Progenitor cell of endocrine pancreas (in vitro differentiated cells): ENCODE results near the gene TRMO. TPM values are rescaled to one million over a fixed set of nuclear protein-coding genes. Genes with fewer than 3 reads are reported as not detected.

Experiments
- DNase-seq: peaks from one replicate; pipeline ENCODE4 v3.0.0; 2021; ENCODE audit warnings: low spot score; ENCODE audit not compliant: unreplicated experiment
- H3K27ac Mint-ChIP-seq: 2 replicates; pipeline ENCODE4 v1.8.0; 2021; ENCODE audit warnings: mild to moderate bottlenecking, moderate library complexity, mixed read lengths
- H3K27me3 Mint-ChIP-seq: 2 replicates; pipeline ENCODE4 v1.8.0; 2021; ENCODE audit warnings: mixed read lengths
- H3K36me3 Mint-ChIP-seq: 2 replicates; pipeline ENCODE4 v1.8.0; 2022; ENCODE audit warnings: mixed read lengths; ENCODE audit not compliant: insufficient read depth
- H3K4me1 Mint-ChIP-seq: 2 replicates; pipeline ENCODE4 v1.8.0; 2021; ENCODE audit warnings: low read depth, mixed read lengths
- H3K4me3 Mint-ChIP-seq: 2 replicates; pipeline ENCODE4 v1.8.0; 2021; ENCODE audit warnings: low read depth, mild to moderate bottlenecking, moderate library complexity, mixed read lengths
- H3K9me3 Mint-ChIP-seq: 2 replicates; pipeline ENCODE4 v1.8.0; 2021; ENCODE audit warnings: low read depth, mixed read lengths
- long read RNA-seq: library from polyadenylated mRNA; unstranded; transcript quantifications from one replicate; pipeline ENCODE4 v2.0.0, GENCODE V29; 2020
- total RNA-seq: library from RNA; stranded (reverse); gene quantifications from 2 replicates; pipeline ENCODE4 v1.2.1, GENCODE V29; 2021
- TF ChIP-seq, protein P1 (sequence below): fragments of 200-600 bp; sonication (generic); IDR thresholded peaks from one replicate; pipeline ENCODE4 v1.5.0; 2021; ENCODE audit warnings: antibody characterized with exemption, mild to moderate bottlenecking; ENCODE audit not compliant: unreplicated experiment

TRMO gene, protein sequence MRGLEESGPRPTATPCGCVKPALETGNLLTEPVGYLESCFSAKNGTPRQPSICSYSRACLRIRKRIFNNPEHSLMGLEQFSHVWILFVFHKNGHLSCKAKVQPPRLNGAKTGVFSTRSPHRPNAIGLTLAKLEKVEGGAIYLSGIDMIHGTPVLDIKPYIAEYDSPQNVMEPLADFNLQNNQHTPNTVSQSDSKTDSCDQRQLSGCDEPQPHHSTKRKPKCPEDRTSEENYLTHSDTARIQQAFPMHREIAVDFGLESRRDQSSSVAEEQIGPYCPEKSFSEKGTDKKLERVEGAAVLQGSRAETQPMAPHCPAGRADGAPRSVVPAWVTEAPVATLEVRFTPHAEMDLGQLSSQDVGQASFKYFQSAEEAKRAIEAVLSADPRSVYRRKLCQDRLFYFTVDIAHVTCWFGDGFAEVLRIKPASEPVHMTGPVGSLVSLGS
- 14.2 and 15.6 TPM in 2 replicates for total RNA-seq
- long read RNA-seq, transcript TRMO-203 (5 exons, 1,647 nt) = major isoform, 32 of 49 reads
- long read RNA-seq, partial matches to known transcripts = 2 of 49 reads
- long read RNA-seq, other reads (novel, unspliced or antisense) = 15 of 49 reads

DNA sequence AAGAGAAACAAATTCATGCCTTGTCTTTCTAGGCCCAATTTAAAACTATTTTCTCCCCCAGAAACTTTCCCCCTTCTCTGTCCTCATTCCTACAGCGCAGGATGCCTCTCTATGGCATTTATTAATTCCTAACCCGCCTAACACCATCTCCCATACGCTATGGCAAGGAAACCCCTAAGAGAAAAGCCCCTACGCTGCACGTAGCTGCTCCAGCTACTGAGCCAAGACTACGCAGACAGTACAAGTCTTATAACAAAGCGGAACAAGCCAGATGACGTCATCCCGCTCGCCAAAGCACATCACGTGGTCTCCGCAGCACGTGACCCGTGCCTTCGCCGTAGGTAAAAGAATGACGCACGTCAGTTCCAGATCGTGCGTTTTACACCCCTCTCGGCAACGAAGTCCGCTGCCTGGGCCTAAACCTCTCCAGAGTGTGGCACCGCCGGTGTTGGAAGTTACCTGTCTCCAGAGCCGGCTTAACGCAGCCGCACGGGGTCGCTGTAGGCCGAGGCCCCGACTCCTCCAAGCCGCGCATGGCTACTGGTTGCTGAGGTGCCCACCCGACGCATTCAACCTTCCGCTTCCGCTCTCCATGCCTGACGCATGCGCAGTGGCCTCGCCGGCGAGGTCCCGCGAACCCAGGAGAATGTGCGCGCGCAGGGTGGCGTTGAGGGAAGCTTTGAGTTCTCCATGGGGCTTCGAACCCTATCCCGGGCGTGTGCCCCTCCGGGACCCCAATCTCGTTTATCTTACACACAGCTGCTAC is at the start of gene TRMO:
Gene TRMO (minus strand): TSS at position 542 of the 766 bp plus-strand sequence. CDS start 7 bp downstream, at position 535.
- peak; percentile 96 for DNase-seq
- Mint-ChIP-seq H3K4me1 (peaks cover 3% of the 10 kb centered on the region), H3K9me3 (no peaks in the 10 kb centered on the region), H3K4me3 (peak within 1 kb of the TSS; percentile 79), H3K27me3 (peaks cover 28% of the 10 kb centered on the region), H3K36me3 (no peaks in the 10 kb centered on the region), H3K27ac (peak within 1 kb of the TSS; percentile 99)
- TF ChIP-seq, protein P1, sequence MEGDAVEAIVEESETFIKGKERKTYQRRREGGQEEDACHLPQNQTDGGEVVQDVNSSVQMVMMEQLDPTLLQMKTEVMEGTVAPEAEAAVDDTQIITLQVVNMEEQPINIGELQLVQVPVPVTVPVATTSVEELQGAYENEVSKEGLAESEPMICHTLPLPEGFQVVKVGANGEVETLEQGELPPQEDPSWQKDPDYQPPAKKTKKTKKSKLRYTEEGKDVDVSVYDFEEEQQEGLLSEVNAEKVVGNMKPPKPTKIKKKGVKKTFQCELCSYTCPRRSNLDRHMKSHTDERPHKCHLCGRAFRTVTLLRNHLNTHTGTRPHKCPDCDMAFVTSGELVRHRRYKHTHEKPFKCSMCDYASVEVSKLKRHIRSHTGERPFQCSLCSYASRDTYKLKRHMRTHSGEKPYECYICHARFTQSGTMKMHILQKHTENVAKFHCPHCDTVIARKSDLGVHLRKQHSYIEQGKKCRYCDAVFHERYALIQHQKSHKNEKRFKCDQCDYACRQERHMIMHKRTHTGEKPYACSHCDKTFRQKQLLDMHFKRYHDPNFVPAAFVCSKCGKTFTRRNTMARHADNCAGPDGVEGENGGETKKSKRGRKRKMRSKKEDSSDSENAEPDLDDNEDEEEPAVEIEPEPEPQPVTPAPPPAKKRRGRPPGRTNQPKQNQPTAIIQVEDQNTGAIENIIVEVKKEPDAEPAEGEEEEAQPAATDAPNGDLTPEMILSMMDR = peak; percentile 71

DNA sequence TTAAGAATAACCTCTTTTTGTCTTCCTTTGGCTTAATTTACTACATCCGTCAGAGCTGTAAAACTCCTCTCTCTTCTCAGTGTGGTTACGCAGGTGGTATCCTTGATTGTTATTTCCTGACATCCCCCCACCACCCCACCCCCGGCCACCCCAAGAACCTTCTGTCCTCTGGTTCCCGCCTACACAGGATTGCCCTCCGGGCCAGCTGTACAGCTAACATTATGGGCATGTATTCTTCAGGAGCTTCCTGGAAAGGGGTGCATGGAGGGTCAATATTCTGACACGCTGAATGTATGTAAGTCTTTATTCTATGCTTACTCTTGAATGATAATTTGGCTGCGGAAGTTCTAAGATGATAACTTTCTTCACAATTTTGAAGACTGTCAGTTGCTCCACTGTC is 47.9 kb upstream of the TRMO start:
- Mint-ChIP-seq H3K9me3 (peaks cover 1% of the 10 kb centered on the region), H3K27me3 (peaks cover 29% of the 10 kb centered on the region), H3K36me3 (no peaks in the 10 kb centered on the region), H3K4me3 (no peak overlapping the region), H3K27ac (no peak overlapping the region), H3K4me1 (no peaks in the 10 kb centered on the region)
- DNase-seq = no peak
- TF ChIP-seq, protein P1 = no peak

DNA sequence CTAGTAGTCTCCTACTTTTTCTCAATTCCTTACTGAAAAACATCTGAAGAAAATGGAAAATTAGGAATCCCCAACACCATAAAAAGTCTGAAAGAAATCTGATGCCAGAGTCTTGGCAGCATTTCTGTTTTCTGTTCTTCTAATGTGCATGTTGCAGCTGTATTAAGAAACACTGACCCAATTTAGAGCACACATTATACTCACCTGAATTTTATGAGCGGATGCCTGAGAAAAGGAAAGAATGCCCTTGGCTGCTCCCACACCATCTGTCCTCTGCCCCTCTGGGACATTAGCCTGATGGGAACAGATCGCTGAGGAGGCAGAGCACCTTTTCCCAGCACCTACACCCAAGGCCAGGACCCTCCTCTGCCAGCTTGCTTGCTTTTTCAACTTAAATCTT is 46.7 kb upstream of the TRMO start:
- no peaks in the 10 kb centered on the region for H3K9me3 Mint-ChIP-seq
- no peaks in the 10 kb centered on the region for H3K36me3 Mint-ChIP-seq
- H3K27me3 Mint-ChIP-seq = peaks cover 31% of the 10 kb centered on the region
- H3K27ac Mint-ChIP-seq = no peak overlapping the region
- H3K4me1 Mint-ChIP-seq = no peaks in the 10 kb centered on the region
- DNase-seq = no peak
- H3K4me3 Mint-ChIP-seq = no peak overlapping the region
- TF ChIP-seq, protein P1 = no peak

DNA sequence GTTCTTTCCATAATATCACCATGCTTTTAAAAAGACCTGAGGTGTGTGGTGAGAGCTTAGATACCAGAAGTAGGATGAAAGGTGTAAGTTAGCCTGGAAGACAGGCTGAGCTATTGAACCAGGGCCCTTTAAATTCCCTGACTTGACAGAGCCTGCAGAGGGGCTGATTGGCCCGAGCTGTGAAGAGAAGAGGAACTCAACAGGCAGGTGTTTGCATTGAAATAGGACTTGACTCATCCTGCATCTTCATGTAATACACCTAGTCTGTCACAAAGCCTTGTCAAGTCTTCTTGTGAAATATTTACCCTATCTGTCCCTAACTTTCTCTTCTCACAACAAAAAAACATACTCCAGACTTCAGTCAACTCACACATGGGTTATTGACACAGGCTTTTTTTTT is 44.2 kb upstream of the TRMO start:
- Mint-ChIP-seq H3K4me3 (no peak overlapping the region), H3K27ac (no peak overlapping the region), H3K4me1 (peaks cover 1% of the 10 kb centered on the region), H3K9me3 (no peaks in the 10 kb centered on the region), H3K36me3 (no peaks in the 10 kb centered on the region), H3K27me3 (peaks cover 17% of the 10 kb centered on the region)
- TF ChIP-seq, protein P1 = no peak
- DNase-seq = no peak

DNA sequence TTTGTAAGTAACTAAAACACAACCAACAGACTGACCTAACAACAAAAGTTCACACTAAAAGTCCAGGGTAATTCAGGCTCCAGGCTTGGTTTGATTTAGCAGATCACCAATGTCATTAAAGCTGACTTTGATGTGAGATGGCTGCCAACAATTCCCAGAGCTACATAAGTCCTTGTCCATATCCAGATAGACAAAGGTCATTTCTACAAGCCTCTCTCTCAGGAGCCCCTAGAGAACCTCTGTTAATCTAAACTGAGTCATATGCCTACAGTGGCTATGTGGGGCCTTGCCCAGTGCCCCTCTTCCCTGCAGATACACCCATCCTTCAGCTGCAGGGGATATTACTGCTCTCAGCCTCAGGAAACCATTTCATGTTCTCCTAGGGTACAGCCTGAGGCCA is 42.6 kb upstream of the TRMO start:
- peaks cover 1% of the 10 kb centered on the region for H3K4me1 Mint-ChIP-seq
- no peaks in the 10 kb centered on the region for H3K9me3 Mint-ChIP-seq
- H3K27me3 Mint-ChIP-seq = peaks cover 12% of the 10 kb centered on the region

More for the DNA sequence above, 42.6 kb upstream of the TRMO start:
- TF ChIP-seq, protein P1 = no peak
- Mint-ChIP-seq H3K27ac (no peak overlapping the region), H3K36me3 (no peaks in the 10 kb centered on the region), H3K4me3 (no peak overlapping the region)
- no peak for DNase-seq
